GM18502 (cell line): Measurements from ENCODE around the gene PLRG1.
A peak's percentile ranks its signal among the peaks of the same experiment; 100 is the strongest.

Experiments used
- ATAC-seq: cut with Tn5 transposase; IDR thresholded peaks from one replicate; pipeline ENCODE4 v1.9.1; 2021; ENCODE audit warnings: mild to moderate bottlenecking; ENCODE audit not compliant: unreplicated experiment, poor library complexity

The PLRG1 gene

DNA sequence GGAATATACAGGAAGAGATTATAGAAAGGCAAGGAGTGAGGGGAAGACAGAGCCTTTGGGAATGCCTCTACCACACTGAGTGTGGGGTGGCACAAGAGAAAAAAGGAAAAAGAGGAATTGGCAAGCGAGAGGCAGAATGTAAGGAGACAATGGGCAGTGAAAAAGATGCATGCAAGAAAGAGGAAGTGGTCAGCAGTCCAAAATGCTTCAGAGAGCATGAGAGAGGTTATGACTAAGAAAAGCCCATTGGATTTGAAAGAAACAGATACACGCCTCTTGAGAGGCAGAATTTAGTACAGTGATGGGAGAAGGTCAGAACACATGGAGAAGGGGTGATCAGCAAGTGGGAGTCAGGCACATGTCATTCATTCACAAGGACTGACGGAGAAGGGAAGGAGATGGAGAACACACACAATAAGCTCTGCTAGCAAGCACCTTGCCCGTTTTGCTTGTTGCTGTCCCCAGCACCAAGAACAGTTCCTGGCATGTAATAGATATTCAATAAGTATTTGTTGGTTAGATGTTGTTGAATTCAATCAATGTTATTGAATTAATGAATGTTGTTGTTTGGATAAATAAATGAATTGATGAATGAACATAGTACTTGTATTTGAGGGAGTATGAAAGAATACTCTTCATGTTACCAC lies 65.0 kb downstream of the PLRG1 start:
- ATAC-seq: peak; percentile 98
